T-helper 1 cell treated with Interleukin-12 subunit alpha and Interleukin-12 subunit beta and Interleukin-4 antibody, amounts not matched to agents 30 ng/mL and 1 ng/mL, for 36 hours (primary cell): Measurements from ENCODE around the gene IL12B. TPM values are rescaled to one million over a fixed set of nuclear protein-coding genes. Genes with fewer than 3 reads are reported as not detected.
"Not testable (repeated sequence)": the region's sequence is repeated elsewhere in the genome, so short reads cannot be mapped to it uniquely, and the experiment has no call there.

Experiments used
- intact Hi-C: fragments of 100-400 bp; cut with micrococcal nuclease; formaldehyde crosslinking; loops from one replicate; pipeline ENCODE4 v1.15.1; 2024
- total RNA-seq: library from RNA; stranded (reverse); gene quantifications from 2 replicates; pipeline ENCODE4 v1.2.3, GENCODE V29; 2022

The IL12B gene
- total RNA-seq, result not detected in 2 replicates

GRCh38 chr5:159330131-159330800, at the start of gene IL12B:
IL12B (minus strand) TSS chr5:159330487; CDS start chr5:159326782, 3,705 bp downstream.
- intact Hi-C loops, result loop anchor here (5.0 to 10.0 kb wide), 2 partner anchors 173 to 1085 kb away; partner anchors contain the start of gene SLU7

- intact Hi-C loops, result loop anchor here (5.0 kb wide), 1 partner anchor 35 kb away; no protein-coding TSS in a partner anchor
Measured at GRCh38 chr5:159377653-159378052, 47.4 kb upstream of the IL12B start.

- intact Hi-C loops, result not testable (repeated sequence)
Measured at GRCh38 chr5:159367866-159368265, 37.6 kb upstream of the IL12B start.

- intact Hi-C loops, result not testable (repeated sequence)
Measured at GRCh38 chr5:159366776-159367175, 36.5 kb upstream of the IL12B start.

GRCh38 chr5:159362220-159362619, 31.9 kb upstream of the IL12B start:
- intact Hi-C loops, result no loop called here

- intact Hi-C loops, result not testable (repeated sequence)
Measured at GRCh38 chr5:159359871-159360270, 29.6 kb upstream of the IL12B start.

GRCh38 chr5:159359408-159359807, 29.1 kb upstream of the IL12B start:
- intact Hi-C loops, result no loop called here

- intact Hi-C loops, result no loop called here
Measured at GRCh38 chr5:159353661-159354252, 23.5 kb upstream of the IL12B start.

- intact Hi-C loops, result not testable (repeated sequence)
Measured at GRCh38 chr5:159350644-159351043, 20.4 kb upstream of the IL12B start.

GRCh38 chr5:159350216-159350615, 19.9 kb upstream of the IL12B start:
- intact Hi-C loops, result not testable (repeated sequence)

GRCh38 chr5:159345861-159346260, 15.6 kb upstream of the IL12B start:
- intact Hi-C loops, result no loop called here

GRCh38 chr5:159345336-159345735, 15.0 kb upstream of the IL12B start:
- intact Hi-C loops, result no loop called here

- intact Hi-C loops, result loop anchor here (5.0 kb wide), 1 partner anchor 34 kb away; no protein-coding TSS in a partner anchor
Measured at GRCh38 chr5:159343295-159344094, 13.2 kb upstream of the IL12B start.

- intact Hi-C loops, result loop anchor here (5.0 kb wide), 1 partner anchor 34 kb away; no protein-coding TSS in a partner anchor
Measured at GRCh38 chr5:159342840-159343239, 12.6 kb upstream of the IL12B start.

- intact Hi-C loops, result loop anchor here (5.0 kb wide), 1 partner anchor 35 kb away; no protein-coding TSS in a partner anchor
Measured at GRCh38 chr5:159341906-159342310, 11.6 kb upstream of the IL12B start.

GRCh38 chr5:159341145-159341544, 10.9 kb upstream of the IL12B start:
- intact Hi-C loops, result loop anchor here (5.0 kb wide), 1 partner anchor 36 kb away; no protein-coding TSS in a partner anchor

- intact Hi-C loops, result loop anchor here (5.0 kb wide), 1 partner anchor 37 kb away; no protein-coding TSS in a partner anchor
Measured at GRCh38 chr5:159340511-159340910, 10.2 kb upstream of the IL12B start.

GRCh38 chr5:159339460-159339859, 9.2 kb upstream of the IL12B start:
- intact Hi-C loops, result loop anchor here (10.0 kb wide), 1 partner anchor 1075 kb away; the partner anchor contains the start of gene SLU7

- intact Hi-C loops, result loop anchor here (10.0 kb wide), 1 partner anchor 1077 kb away; the partner anchor contains the start of gene SLU7
Measured at GRCh38 chr5:159338118-159338517, 7.8 kb upstream of the IL12B start.

- intact Hi-C loops, result loop anchor here (1.0 to 10.0 kb wide), 10 partner anchors 74 to 1078 kb away; partner anchors contain the start of genes PWWP2A, RNF145, SLU7 and TTC1
Measured at GRCh38 chr5:159337016-159337955, 7.0 kb upstream of the IL12B start.
